GM12873 (cell line): Measurements from ENCODE around the gene TBC1D5.

Source experiments
- CTCF ChIP-seq: IDR thresholded peaks from 2 replicates; pipeline ENCODE4 v1.5.1; 2012; ENCODE audit warnings: low read depth, mild to moderate bottlenecking, moderate library complexity, low read length, control low read depth; ENCODE audit not compliant: insufficient read depth; ENCODE audit errors: missing control alignments

Gene TBC1D5

GRCh38 chr3:17733768-17734167 is 8.7 kb downstream of the TBC1D5 start:
- no peak for TF ChIP-seq CTCF

- TF ChIP-seq CTCF: no peak
Observed at GRCh38 chr3:17733215-17733614, 9.2 kb downstream of the TBC1D5 start.

- TF ChIP-seq CTCF: no peak
Observed at GRCh38 chr3:17730318-17730967, 12.0 kb downstream of the TBC1D5 start.

- no peak for TF ChIP-seq CTCF
Observed at GRCh38 chr3:17726313-17726712, 16.1 kb downstream of the TBC1D5 start.

- TF ChIP-seq CTCF: no peak
Observed at GRCh38 chr3:17724948-17725347, 17.5 kb downstream of the TBC1D5 start.

- TF ChIP-seq CTCF: no peak
Observed at GRCh38 chr3:17724122-17724521, 18.3 kb downstream of the TBC1D5 start.

- TF ChIP-seq CTCF: no peak
Observed at GRCh38 chr3:17717411-17717810, 25.0 kb downstream of the TBC1D5 start.
